ENCODE results near the gene HINT1.
"Not testable (repeated sequence)": the region's sequence is repeated elsewhere in the genome, so short reads cannot be mapped to it uniquely, and the experiment has no call there.

DNA sequence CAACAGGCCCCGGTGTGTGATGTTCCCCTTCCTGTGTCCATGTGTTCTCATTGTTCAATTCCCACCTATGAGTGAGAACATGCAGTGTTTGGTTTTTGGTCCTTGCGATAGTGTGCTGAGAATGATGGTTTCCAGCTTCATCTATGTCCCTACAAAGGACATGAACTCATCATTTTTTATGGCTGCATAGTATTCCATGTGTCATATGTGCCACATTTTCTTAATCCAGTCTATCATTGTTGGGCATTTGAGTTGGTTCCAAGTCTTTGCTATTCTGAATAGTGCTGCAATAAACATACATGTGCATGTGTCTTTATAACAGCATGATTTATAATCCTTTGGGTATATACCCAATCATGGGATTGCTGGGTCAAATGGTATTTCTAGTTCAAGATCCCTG lies 32.0 kb downstream of the HINT1 start:
- TF ChIP-seq SP1 (IDR thresholded peaks at IDR 0.05); FOXK2 (IDR thresholded peaks at IDR 0.05); HDGF (IDR thresholded peaks at IDR 0.05; ENCODE audit: borderline replicate concordance); SUZ12 (IDR thresholded peaks at IDR 0.05); NFRKB (IDR thresholded peaks at IDR 0.05); TARDBP (IDR thresholded peaks at IDR 0.05); FOXA1 (IDR thresholded peaks at IDR 0.05); CTBP1 (IDR thresholded peaks at IDR 0.05; ENCODE audit: borderline replicate concordance); BHLHE40 (IDR thresholded peaks at IDR 0.05; ENCODE audit: borderline replicate concordance); FOXM1 (IDR thresholded peaks at IDR 0.05; ENCODE audit: borderline replicate concordance); ELF4 (IDR thresholded peaks at IDR 0.05); ZNF384 (IDR thresholded peaks at IDR 0.05): not testable (repeated sequence)
- TF ChIP-seq, protein P1, sequence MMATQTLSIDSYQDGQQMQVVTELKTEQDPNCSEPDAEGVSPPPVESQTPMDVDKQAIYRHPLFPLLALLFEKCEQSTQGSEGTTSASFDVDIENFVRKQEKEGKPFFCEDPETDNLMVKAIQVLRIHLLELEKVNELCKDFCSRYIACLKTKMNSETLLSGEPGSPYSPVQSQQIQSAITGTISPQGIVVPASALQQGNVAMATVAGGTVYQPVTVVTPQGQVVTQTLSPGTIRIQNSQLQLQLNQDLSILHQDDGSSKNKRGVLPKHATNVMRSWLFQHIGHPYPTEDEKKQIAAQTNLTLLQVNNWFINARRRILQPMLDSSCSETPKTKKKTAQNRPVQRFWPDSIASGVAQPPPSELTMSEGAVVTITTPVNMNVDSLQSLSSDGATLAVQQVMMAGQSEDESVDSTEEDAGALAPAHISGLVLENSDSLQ (IDR thresholded peaks at IDR 0.05) = not testable (repeated sequence)

Data from HEK293T (cell line).